Fibroblast of pulmonary artery (primary cell): Measurements from ENCODE around the gene NCOA3.
"Not testable (repeated sequence)": the region's sequence is repeated elsewhere in the genome, so short reads cannot be mapped to it uniquely, and the experiment has no call there.

Experiments
- DNase-seq: peaks from one replicate; pipeline ENCODE4 v3.0.0-alpha.2; 2010; ENCODE audit warnings: low read depth
- H3K4me3 ChIP-seq: replicated peaks from 2 replicates; pipeline ENCODE4 v1.5.1; 2011; ENCODE audit warnings: low read depth, mild to moderate bottlenecking, control low read depth, low read length, moderate library complexity
- TF ChIP-seq, protein P1 (sequence below): IDR thresholded peaks from 2 replicates; pipeline ENCODE4 v1.5.1; 2011; ENCODE audit warnings: mild to moderate bottlenecking, control low read depth, low read length, inconsistent platforms; ENCODE audit errors: missing control alignments

NCOA3 gene

GRCh38 chr20:47487175-47487917 is 14.3 kb upstream of the NCOA3 start:
- peak; percentile 40 for DNase-seq
- no peak overlapping the region for H3K4me3 ChIP-seq
- TF ChIP-seq, protein P1, sequence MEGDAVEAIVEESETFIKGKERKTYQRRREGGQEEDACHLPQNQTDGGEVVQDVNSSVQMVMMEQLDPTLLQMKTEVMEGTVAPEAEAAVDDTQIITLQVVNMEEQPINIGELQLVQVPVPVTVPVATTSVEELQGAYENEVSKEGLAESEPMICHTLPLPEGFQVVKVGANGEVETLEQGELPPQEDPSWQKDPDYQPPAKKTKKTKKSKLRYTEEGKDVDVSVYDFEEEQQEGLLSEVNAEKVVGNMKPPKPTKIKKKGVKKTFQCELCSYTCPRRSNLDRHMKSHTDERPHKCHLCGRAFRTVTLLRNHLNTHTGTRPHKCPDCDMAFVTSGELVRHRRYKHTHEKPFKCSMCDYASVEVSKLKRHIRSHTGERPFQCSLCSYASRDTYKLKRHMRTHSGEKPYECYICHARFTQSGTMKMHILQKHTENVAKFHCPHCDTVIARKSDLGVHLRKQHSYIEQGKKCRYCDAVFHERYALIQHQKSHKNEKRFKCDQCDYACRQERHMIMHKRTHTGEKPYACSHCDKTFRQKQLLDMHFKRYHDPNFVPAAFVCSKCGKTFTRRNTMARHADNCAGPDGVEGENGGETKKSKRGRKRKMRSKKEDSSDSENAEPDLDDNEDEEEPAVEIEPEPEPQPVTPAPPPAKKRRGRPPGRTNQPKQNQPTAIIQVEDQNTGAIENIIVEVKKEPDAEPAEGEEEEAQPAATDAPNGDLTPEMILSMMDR, result no peak

GRCh38 chr20:47489448-47489872 is 12.2 kb upstream of the NCOA3 start:
- DNase-seq, result no peak
- TF ChIP-seq, protein P1, result no peak
- no peak overlapping the region for H3K4me3 ChIP-seq

DNA sequence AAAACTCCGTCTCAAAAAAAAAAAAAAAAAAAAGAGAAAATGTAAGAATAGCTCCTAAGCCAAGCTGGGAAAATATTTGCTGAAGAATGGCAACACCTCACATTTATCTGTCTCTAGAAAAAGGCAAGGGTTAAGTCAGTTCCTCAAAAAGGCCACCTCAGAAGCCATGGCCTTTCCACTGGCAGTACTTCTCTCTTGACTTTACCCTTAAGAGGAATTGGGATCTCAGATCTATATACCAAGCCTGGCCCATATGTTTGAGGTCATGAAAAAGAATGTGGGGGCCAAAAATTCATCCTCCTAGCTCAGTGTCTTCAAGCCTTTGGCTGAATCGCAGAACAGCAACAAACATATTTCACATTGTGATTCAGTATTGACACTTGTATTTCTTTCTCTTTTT is 10.9 kb upstream of the NCOA3 start:
- no peak for DNase-seq
- no peak overlapping the region for H3K4me3 ChIP-seq
- TF ChIP-seq, protein P1, result no peak

DNA sequence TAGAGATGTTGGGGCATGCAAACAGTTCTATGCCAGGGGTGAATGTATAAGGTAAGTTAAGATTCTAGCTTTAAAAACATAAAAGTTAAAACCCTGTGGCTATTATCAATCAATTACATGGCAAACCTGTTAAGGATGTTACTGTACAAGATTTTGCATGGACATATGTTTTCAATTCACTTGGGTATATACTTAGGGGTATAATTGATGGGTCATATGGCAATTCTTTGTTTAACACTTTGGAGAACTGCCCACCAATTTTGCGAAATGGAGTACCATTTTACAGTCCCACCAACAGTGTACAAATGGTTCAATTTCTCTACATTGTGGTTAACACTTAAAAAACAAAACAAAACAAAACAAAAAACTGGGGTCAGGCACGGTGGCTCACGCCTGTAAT is 9.4 kb upstream of the NCOA3 start:
- DNase-seq, result no peak
- TF ChIP-seq, protein P1, result no peak

GRCh38 chr20:47493175-47493962 is 8.3 kb upstream of the NCOA3 start:
- no peak overlapping the region for H3K4me3 ChIP-seq
- TF ChIP-seq, protein P1, result no peak
- DNase-seq, result peak; percentile 89

More for the DNA sequence above, 9.4 kb upstream of the NCOA3 start:
- no peak overlapping the region for H3K4me3 ChIP-seq

DNA sequence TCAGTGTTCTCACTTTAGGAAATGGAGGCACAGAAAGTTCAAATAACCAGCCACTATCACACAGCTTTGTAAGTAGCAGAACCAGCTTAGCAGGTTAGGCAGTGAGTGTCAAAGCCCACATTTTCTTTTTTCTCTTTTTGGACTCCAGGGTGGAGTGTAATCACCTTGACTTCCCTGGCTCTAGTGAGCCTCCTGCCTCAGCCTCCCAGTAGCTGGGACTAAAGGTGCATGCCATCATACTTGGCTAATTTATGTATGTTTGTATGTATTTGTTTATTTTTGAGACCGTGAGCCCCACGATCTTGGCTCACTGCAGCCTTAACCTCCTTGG is 7.8 kb upstream of the NCOA3 start:
- no peak overlapping the region for H3K4me3 ChIP-seq

DNA sequence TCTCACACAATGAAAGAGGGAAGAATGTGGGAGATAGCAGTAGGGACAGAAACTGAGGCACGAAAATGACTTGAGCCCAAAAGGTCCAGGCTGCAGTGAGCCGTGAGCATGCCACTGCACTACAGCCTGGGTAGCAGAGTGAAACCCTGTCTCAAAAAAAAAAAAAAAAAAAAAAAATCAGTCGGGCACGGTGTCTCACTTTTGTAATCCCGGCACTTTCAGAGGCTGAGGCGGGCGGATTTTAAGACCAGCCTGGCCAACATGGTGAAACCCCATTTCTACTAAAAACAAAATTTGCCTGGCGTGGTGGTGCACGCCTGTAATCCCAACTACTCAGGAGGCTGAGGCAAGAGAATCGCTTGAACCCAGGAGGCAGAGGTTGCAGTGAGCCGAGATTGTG is 7.1 kb upstream of the NCOA3 start:
- not testable (repeated sequence) for H3K4me3 ChIP-seq

More for the DNA sequence above, 7.8 kb upstream of the NCOA3 start:
- no peak for DNase-seq
- TF ChIP-seq, protein P1, result no peak

More for the DNA sequence above, 7.1 kb upstream of the NCOA3 start:
- DNase-seq, result not testable (repeated sequence)
